Measurements from ENCODE around the gene LRRTM1. TPM values are rescaled to one million over a fixed set of nuclear protein-coding genes. Genes with fewer than 3 reads are reported as not detected.

Gene LRRTM1
- total RNA-seq, 1 experiment from 2014 or later = not detected

DNA sequence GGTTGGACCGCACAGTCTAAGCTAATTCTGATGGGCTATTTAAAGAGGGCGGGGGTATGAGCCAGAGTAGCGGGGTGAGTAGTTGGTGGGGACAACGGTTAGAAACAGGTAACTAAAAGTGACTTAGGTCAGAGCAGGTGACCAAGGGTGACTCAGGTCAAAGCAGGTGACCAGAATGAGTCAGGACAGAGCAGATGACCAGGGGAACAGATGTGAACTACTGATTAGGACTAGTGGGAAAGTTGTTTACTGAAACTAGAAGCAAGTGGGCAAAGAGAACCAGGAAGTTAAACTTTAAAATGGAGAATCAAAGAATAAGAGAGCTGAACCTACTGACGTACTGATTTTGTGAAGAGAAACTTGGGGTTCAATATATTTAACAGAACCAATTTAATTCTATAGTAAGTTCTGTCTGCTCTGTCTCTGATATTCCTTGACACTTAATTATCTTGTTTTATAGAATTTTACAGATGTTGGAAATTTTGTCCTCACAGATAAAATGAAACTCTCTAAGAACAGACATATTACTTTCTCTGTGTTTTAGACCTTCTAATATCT is 7.8 kb upstream of the LRRTM1 start:
- intact Hi-C loops (cut with micrococcal nuclease; ENCODE audit: unreplicated experiment) = no loop called here
- no peaks in the 10 kb centered on the region for H3K4me1 ChIP-seq (ENCODE audit: control insufficient read depth, insufficient read depth, low read length)
- POLR2A ChIA-PET = no interaction called here
- TF ChIP-seq POLR2AphosphoS5 (IDR thresholded peaks at IDR 0.05; ENCODE audit: low read depth, low read length) (no peak), SIN3A (IDR thresholded peaks at IDR 0.05; ENCODE audit: borderline replicate concordance, insufficient read depth, low read depth, low read length) (no peak), TCF7L2 (IDR thresholded peaks at IDR 0.05; ENCODE audit: low read depth, low read length) (no peak)
- TF ChIP-seq, protein P1, sequence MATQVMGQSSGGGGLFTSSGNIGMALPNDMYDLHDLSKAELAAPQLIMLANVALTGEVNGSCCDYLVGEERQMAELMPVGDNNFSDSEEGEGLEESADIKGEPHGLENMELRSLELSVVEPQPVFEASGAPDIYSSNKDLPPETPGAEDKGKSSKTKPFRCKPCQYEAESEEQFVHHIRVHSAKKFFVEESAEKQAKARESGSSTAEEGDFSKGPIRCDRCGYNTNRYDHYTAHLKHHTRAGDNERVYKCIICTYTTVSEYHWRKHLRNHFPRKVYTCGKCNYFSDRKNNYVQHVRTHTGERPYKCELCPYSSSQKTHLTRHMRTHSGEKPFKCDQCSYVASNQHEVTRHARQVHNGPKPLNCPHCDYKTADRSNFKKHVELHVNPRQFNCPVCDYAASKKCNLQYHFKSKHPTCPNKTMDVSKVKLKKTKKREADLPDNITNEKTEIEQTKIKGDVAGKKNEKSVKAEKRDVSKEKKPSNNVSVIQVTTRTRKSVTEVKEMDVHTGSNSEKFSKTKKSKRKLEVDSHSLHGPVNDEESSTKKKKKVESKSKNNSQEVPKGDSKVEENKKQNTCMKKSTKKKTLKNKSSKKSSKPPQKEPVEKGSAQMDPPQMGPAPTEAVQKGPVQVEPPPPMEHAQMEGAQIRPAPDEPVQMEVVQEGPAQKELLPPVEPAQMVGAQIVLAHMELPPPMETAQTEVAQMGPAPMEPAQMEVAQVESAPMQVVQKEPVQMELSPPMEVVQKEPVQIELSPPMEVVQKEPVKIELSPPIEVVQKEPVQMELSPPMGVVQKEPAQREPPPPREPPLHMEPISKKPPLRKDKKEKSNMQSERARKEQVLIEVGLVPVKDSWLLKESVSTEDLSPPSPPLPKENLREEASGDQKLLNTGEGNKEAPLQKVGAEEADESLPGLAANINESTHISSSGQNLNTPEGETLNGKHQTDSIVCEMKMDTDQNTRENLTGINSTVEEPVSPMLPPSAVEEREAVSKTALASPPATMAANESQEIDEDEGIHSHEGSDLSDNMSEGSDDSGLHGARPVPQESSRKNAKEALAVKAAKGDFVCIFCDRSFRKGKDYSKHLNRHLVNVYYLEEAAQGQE (IDR thresholded peaks at IDR 0.05; ENCODE audit: insufficient read depth in 1 of 2, low read depth in 2 of 2, low read length in 1 of 2) = no peak
- TF ChIP-seq, protein P2, sequence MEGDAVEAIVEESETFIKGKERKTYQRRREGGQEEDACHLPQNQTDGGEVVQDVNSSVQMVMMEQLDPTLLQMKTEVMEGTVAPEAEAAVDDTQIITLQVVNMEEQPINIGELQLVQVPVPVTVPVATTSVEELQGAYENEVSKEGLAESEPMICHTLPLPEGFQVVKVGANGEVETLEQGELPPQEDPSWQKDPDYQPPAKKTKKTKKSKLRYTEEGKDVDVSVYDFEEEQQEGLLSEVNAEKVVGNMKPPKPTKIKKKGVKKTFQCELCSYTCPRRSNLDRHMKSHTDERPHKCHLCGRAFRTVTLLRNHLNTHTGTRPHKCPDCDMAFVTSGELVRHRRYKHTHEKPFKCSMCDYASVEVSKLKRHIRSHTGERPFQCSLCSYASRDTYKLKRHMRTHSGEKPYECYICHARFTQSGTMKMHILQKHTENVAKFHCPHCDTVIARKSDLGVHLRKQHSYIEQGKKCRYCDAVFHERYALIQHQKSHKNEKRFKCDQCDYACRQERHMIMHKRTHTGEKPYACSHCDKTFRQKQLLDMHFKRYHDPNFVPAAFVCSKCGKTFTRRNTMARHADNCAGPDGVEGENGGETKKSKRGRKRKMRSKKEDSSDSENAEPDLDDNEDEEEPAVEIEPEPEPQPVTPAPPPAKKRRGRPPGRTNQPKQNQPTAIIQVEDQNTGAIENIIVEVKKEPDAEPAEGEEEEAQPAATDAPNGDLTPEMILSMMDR (IDR thresholded peaks at IDR 0.05) = no peak
- CTCF ChIA-PET = no interaction called here
- no peaks in the 10 kb centered on the region for H3K36me3 ChIP-seq (ENCODE audit: control insufficient read depth, insufficient read depth, low read length)
- H3K4me3 ChIP-seq (ENCODE audit: low read depth in 2 of 2, low read length in 2 of 2) = no peak overlapping the region
- no peaks in the 10 kb centered on the region for H3K27me3 ChIP-seq (ENCODE audit: control insufficient read depth, insufficient read depth, low read length)
- DNase-seq (ENCODE audit: low read depth, low spot score) = no peak
- BruUV-seq (replicated peaks) = no TSS peak
- no peaks in the 10 kb centered on the region for H3K9me3 ChIP-seq (ENCODE audit: control insufficient read depth, insufficient read depth, low read depth, low read length)
- H3K27ac ChIP-seq (ENCODE audit: low read length) = no peak overlapping the region
- ATAC-seq = no peak
- in situ Hi-C loops (cut with HindIII; ENCODE audit: low pct_unique_long_range_greater_than_20kb, low sequenced_read_pairs) = no loop called here

DNA sequence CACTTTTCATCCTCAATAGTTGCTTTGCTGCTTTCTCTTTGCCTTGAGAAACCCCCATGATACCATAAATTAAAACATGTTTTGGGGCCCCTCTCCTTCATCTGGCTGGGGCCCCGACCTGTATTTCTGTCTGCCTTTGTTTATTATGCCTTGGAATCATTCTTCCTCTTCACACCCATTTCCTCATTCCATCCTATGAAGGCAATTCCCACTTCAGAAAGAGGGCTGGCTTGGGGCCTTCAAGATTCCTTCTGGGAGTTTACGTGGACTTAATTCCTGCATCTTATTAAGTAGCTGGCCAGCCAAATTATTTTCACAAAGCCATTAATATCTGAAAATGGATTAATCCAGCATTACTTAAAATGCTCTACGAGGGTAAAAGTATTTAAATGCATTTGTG is 6.8 kb upstream of the LRRTM1 start:
- H3K9me3 ChIP-seq (ENCODE audit: control insufficient read depth, insufficient read depth, low read depth, low read length) = no peaks in the 10 kb centered on the region
- H3K27ac ChIP-seq (ENCODE audit: low read length) = no peak overlapping the region
- H3K27me3 ChIP-seq (ENCODE audit: control insufficient read depth, insufficient read depth, low read length) = no peaks in the 10 kb centered on the region
- TF ChIP-seq, protein P1 (IDR thresholded peaks at IDR 0.05; ENCODE audit: insufficient read depth in 1 of 2, low read depth in 2 of 2, low read length in 1 of 2) = no peak
- no peak for TF ChIP-seq POLR2AphosphoS5 (IDR thresholded peaks at IDR 0.05; ENCODE audit: low read depth, low read length)
- TF ChIP-seq, protein P2 (IDR thresholded peaks at IDR 0.05) = no peak
- TF ChIP-seq TCF7L2 (IDR thresholded peaks at IDR 0.05; ENCODE audit: low read depth, low read length) = no peak
- TF ChIP-seq SIN3A (IDR thresholded peaks at IDR 0.05; ENCODE audit: borderline replicate concordance, insufficient read depth, low read depth, low read length) = no peak
- in situ Hi-C loops (cut with HindIII; ENCODE audit: low pct_unique_long_range_greater_than_20kb, low sequenced_read_pairs) = no loop called here
- POLR2A ChIA-PET = no interaction called here
- no TSS peak for BruUV-seq (replicated peaks)
- no peaks in the 10 kb centered on the region for H3K4me1 ChIP-seq (ENCODE audit: control insufficient read depth, insufficient read depth, low read length)
- intact Hi-C loops (cut with micrococcal nuclease; ENCODE audit: unreplicated experiment) = loop anchor here (1.0 kb wide), 1 partner anchor 20 kb away; no protein-coding TSS in a partner anchor
- H3K36me3 ChIP-seq (ENCODE audit: control insufficient read depth, insufficient read depth, low read length) = no peaks in the 10 kb centered on the region
- ATAC-seq (no peak), DNase-seq (ENCODE audit: low read depth, low spot score) (no peak)
- no peak overlapping the region for H3K4me3 ChIP-seq (ENCODE audit: low read depth in 2 of 2, low read length in 2 of 2)
- CTCF ChIA-PET = no interaction called here

All from Panc1 (cell line).